CD4-positive, alpha-beta T cell treated with Interleukin-15 for 4 hours (primary cell): ENCODE measurements around the gene PCSK6.
A peak's percentile ranks its signal among the peaks of the same experiment; 100 is the strongest.

ENCODE experiments used
- DNase-seq: peaks from one replicate; pipeline ENCODE4 v3.0.0-alpha.2; 2020; ENCODE audit warnings: low spot score

Gene PCSK6

DNA sequence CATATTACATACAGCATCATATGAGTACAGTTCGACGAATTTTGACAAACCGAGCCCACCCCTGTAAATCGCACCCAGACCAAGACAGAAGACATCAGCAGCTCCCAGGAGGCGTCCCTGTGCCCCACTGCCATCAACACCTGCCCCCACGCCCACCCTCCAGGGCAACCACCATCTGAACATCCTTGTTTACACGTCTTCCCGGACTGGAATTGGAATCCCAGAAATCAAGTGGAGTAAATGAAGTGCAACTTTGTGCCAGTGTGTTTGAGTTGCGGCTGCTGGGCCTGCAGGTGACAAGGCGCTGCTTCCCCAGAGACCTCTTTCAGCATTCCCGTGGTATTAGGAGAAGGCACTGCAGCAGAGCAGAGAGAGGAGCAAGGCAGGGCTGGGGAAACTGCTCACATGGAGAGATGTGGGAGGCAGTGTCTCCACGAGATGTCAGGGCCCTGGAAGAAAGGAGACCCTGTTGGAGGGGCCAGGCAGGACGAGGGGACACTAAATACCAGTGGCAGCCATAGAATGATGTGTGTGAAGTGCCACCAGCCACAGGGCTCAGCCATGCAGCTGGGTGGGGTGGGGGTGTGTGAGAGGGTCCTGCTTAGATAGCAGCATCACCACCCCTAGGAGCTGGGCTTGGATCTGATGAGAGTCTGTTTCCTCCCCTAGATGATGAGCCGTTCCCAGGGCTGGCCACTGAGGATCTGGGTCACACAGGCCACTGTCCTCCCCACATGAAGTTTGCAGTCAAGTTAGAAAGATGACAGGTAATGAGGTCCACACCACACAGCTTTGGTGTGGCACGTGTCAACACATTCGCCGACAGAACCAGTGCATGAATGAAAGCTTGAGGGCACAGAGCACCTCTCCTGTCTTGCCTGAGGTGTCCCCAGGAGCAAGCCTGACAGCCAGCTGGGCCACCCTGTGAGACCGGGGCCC lies 33.4 kb upstream of the PCSK6 start:
- DNase-seq: no peak

GRCh38 chr15:101522091-101522490 lies 32.6 kb upstream of the PCSK6 start:
- DNase-seq: no peak

GRCh38 chr15:101521591-101521990 lies 32.1 kb upstream of the PCSK6 start:
- no peak for DNase-seq

- DNase-seq: no peak
Observed at GRCh38 chr15:101521069-101521468, 31.6 kb upstream of the PCSK6 start.

DNA sequence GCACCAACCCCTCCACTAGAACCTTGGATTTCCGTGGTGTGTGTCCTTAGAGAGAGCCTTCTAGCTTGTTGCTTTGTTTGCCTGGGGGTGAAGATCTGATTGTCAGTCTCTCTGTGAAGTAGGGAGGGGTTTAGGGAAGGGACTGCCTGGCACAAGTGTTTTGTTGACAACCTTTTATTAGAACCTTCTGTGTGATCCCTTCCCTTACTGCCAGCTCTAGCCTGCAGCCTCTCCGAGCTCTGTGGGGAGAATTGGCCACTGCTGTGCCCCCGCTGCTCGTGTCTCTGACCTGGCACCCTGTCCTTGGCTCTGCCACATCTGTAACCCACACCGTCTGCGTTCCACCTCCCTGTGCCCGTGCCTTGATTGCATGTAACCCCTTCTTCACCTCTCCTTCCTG lies 30.9 kb upstream of the PCSK6 start:
- DNase-seq: no peak

DNA sequence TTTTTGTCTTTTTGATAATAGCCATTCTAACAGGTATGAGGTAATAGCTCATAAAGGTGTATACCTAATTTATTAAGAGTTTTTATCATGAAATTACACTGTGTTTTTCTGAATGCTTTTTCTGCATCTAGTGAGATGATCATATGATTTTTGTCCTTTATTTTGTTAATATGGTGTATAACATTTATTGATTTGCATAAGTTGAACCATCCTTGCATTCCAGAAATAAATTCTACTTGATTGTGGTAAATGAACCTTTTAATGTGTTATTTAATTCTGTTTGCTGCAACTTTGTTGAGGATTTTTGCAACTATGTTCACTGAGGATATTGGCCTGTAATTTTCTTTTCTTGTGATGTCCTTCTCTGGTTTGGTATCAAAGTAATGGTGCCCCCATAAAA lies 28.0 kb upstream of the PCSK6 start:
- DNase-seq: no peak

GRCh38 chr15:101514318-101514717 lies 24.8 kb upstream of the PCSK6 start:
- no peak for DNase-seq

- DNase-seq: no peak
Observed at GRCh38 chr15:101511717-101512116, 22.2 kb upstream of the PCSK6 start.

DNA sequence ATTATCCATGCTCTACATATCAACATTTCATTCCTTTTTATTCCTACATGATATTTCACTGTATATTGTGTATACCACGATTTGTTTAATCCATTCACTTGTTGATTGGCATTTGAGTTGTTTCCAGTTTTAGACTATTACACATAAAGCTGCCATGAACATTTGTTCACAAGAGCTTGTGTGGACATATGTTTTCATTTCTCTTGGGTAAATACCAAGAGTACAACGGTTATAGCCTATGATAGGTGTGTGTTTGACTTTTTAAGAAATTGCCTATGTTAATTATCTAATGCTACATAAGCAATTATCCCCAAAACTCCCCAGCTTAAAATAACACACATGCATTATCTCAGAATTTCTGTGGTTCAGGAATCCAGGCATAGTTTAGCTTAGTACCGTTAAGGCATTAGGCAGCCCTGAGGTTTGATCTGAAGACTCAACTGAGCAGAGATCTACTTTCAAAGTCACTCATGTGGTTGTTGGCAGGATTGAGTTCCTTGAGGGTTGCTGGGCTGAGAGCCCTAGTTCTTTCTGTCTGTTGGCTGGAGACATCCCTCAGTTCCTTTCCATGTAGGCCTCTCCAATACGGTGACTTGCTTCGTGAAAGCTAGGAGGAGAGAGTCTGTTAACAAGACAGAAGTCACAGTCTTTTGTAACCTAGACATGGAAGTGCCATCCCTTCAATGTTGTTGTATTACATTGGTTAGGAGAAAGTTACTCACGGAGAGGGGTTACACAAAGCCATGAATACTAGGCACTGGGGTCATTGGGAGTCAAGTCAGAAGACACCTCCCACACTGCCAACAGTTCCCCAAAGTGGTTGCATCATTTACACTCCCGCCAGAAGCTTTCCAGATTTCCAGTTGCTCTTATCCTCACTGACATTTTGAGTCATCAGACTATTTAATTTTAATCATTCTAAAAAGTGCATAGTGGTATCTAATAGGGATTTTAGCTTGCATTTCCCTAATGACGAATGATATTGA lies 21.0 kb upstream of the PCSK6 start:
- no peak for DNase-seq

- DNase-seq: no peak
Observed at GRCh38 chr15:101509279-101509678, 19.8 kb upstream of the PCSK6 start.

- no peak for DNase-seq
Observed at GRCh38 chr15:101506491-101506890, 17.0 kb upstream of the PCSK6 start.

DNA sequence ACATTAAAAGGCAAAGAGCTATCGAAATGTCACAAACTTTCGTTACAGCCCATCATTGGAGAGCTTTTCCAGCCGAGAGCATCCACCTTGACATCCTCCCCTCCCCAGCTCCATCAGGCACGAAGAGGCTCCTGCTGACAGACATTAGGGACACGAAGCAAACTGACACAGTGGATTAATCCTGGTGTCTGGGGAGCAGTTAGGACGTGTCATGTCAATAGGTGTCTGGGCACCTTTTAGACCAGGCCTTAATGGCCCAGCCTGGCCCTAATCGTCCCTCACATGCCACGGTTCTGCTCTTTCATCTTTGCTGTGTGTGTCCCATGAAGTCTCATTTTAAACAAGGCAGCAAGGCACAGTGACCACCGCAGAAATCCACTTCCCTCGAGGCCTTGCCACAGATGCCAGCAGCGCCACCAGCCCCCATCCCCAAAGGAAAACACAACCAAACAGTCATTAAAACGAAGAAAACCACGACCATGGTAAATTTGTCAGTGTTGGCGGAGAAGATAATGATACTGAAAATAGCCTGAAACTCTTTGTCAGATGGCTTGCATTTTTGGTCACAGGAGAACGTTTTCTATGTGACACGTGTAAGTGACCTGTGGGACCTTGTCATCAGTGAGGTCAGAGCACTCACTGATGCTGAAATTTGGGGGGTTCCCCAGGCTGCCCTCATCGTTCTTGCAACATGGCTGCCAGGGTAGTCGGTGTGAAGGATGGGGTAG lies 16.3 kb upstream of the PCSK6 start:
- DNase-seq: no peak

- DNase-seq: no peak
Observed at GRCh38 chr15:101504866-101505609, 15.5 kb upstream of the PCSK6 start.

GRCh38 chr15:101504373-101504772 lies 14.9 kb upstream of the PCSK6 start:
- no peak for DNase-seq

- DNase-seq: no peak
Observed at GRCh38 chr15:101503296-101503599, 13.7 kb upstream of the PCSK6 start.

DNA sequence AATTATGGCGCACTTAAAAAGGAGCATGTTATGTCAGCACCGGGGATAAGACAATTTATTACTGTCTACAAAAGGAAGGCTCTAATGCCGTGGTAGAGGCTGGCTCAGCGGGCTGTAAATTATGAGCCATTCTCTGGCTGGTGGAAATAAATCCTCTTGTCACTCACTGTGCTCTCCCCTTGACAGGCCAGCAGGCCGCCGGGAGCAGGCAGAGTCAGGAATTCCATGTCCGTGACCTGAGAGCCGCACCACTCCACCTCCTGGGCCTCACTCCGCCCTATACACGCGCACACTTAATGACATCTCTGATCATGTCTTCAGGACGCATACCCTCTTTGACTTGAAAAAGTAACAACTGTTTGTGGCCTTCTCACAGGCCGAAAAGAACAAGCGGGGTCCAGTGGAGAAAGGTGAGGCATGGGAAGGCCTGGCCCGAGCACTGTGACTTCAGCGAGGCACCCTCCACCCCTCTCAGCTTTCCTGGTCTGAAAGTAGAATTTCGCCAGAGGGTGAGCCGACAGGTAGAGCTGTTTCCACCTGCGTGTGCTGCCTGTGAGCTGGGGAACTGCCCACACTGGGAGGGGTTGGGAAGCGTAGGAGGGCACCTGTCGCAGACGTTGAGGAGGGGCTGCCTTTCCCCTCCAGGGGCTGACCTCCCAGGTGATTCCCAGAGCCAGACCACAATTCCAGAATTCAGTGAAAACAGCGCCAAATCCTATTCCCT lies 13.2 kb upstream of the PCSK6 start:
- DNase-seq: no peak

- peak; percentile 17 for DNase-seq
Observed at GRCh38 chr15:101501703-101502373, 12.3 kb upstream of the PCSK6 start.

DNA sequence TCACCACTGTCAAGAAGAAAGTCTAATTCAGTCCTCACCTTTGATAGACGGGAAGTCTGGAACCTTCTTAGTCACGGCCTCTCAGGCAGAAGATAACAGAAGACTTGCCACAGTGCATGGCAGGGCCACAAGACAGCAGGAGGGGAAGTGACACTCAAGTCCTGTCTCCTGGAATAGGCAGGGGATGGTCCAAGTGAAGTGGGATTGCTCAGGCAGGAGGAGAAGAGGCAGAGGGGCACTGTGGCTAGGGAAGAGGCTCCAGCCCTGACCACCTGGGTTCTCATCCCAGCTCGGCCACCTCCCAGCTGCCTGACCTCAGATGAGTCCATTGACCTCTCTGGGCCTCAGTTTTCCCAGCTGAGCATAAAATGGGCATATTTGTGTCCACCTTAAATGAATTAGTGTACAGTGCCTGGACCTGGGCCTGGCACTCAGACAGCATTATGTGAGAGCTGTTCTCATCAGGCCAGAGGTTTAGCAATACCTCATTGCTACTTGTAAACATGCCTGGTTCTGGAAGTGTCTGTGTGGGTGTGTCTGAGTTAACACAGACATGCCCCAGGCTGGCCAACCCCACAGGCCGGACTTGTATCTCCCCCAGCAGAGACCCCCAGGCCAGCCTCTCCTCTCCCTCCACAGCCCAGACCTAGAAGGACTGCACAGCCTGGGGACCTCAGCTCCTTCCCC lies 11.5 kb upstream of the PCSK6 start:
- DNase-seq: no peak

- no peak for DNase-seq
Observed at GRCh38 chr15:101499863-101500713, 10.6 kb upstream of the PCSK6 start.
